ENCODE measurements around the gene MYO3B. TPM values are rescaled to one million over a fixed set of nuclear protein-coding genes. Genes with fewer than 3 reads are reported as not detected.

MYO3B gene
- total and polyA plus RNA-seq, 8 donors = 1.3 to 4.1 (median 2.6) TPM; not detected in 1

DNA sequence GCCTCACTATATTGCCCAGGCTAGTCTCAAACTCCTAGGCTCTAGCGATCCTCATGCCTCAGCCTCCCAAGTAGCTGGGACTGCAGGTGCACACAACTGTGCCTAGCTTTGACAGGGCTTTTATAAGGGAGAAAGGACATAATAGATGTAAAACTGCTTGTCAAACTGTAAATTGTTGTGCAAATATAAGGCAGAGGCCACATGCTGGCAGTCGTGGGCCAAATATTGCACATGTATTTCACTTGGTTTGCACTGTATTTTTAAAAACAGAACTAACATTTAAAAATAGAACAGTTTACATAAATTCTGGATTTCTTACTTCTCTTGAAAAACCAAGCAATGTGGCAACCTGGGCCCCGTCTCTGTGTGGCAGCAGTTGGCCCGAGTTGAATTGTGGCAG lies 31.2 kb upstream of the MYO3B start:
- ATAC-seq (no peak), DNase-seq (no peak)
- Histone ChIP-seq H3K36me3 (no peaks in the 10 kb centered on the region), H3K9me3 (no peaks in the 10 kb centered on the region), H3K4me1 (no peaks in the 10 kb centered on the region), H3K4me3 (no peak overlapping the region), H3K27me3 (no peaks in the 10 kb centered on the region), H3K27ac (no peak overlapping the region)
- TF ChIP-seq, protein P1, sequence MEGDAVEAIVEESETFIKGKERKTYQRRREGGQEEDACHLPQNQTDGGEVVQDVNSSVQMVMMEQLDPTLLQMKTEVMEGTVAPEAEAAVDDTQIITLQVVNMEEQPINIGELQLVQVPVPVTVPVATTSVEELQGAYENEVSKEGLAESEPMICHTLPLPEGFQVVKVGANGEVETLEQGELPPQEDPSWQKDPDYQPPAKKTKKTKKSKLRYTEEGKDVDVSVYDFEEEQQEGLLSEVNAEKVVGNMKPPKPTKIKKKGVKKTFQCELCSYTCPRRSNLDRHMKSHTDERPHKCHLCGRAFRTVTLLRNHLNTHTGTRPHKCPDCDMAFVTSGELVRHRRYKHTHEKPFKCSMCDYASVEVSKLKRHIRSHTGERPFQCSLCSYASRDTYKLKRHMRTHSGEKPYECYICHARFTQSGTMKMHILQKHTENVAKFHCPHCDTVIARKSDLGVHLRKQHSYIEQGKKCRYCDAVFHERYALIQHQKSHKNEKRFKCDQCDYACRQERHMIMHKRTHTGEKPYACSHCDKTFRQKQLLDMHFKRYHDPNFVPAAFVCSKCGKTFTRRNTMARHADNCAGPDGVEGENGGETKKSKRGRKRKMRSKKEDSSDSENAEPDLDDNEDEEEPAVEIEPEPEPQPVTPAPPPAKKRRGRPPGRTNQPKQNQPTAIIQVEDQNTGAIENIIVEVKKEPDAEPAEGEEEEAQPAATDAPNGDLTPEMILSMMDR (IDR thresholded peaks at IDR 0.05) = no peak
- intact Hi-C loops (cut with DNase I) = no loop called here

DNA sequence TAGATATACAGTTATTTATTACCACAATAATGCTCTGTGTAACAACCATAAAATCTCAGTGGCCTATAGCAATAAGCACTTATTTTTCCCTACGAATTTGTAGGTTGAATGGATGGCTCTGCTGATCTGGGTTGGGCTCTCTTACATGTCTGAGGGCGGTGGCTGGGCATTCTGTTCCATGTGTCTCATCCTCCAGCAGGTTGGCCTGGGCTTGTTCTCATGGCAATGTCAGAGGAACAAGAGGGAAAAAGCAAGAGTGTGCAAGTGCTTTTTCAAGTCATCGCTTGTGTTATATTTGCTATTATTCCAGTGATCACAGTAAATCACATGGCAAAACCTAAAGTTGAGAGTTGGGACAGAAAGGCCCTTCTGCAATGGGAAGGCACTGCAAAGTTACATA lies 30.4 kb upstream of the MYO3B start:
- intact Hi-C loops (cut with DNase I) = no loop called here
- Histone ChIP-seq H3K9me3 (no peaks in the 10 kb centered on the region), H3K4me3 (no peak overlapping the region), H3K27me3 (no peaks in the 10 kb centered on the region), H3K27ac (no peak overlapping the region), H3K36me3 (no peaks in the 10 kb centered on the region), H3K4me1 (no peaks in the 10 kb centered on the region)
- DNase-seq = no peak
- TF ChIP-seq, protein P1 (IDR thresholded peaks at IDR 0.05) = no peak
- no peak for ATAC-seq

DNA sequence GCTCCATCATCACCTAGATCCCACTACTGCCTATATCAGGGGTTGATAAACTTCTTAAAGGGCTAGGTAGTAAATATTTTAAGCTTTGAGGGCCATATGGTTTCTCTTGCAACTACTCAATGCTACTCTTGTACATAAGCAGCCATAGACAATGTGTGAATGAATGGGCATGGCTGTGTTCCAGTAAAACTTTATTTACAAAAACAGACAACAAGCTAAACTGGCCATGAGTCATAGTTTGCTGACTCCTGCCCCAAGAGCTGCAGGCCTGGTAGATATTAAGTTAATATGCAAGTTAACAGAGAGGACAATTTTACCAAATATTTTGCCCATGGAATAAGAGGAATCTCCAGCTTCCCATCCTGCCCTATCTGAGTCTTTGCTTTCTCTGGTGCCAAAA lies 29.8 kb upstream of the MYO3B start:
- intact Hi-C loops (cut with DNase I) = no loop called here
- H3K4me1 ChIP-seq = no peaks in the 10 kb centered on the region
- TF ChIP-seq, protein P1 (IDR thresholded peaks at IDR 0.05) = no peak
- H3K27me3 ChIP-seq = no peaks in the 10 kb centered on the region
- H3K4me3 ChIP-seq = no peak overlapping the region
- ATAC-seq (no peak), DNase-seq (no peak)
- H3K27ac ChIP-seq = no peak overlapping the region
- no peaks in the 10 kb centered on the region for H3K36me3 ChIP-seq
- H3K9me3 ChIP-seq = no peaks in the 10 kb centered on the region

DNA sequence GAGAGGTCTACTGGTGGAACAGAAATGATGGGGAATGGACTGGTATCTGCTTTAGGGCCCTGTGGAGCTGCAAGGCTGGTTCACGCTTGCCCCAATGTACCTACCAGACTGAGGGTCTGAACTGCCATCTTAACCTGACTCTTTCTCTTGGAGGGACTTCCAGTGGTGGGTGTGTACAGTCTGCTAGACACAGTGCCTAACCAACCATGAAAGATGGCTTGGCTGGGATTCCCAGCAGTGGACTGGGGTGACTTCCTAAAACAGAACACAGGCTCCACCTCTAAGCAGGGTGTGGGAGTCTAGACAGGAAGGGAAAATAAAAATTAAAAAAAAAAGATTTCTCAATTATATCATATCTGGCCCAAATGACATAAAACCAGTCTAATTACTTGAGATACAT lies 25.5 kb upstream of the MYO3B start:
- ATAC-seq = no peak
- intact Hi-C loops (cut with DNase I) = no loop called here
- H3K9me3 ChIP-seq = no peaks in the 10 kb centered on the region
- no peak for DNase-seq
- H3K27me3 ChIP-seq = no peaks in the 10 kb centered on the region
- peaks cover 0 to 5% of the 10 kb centered on the region in 2 donors for H3K4me1 ChIP-seq
- no peaks in the 10 kb centered on the region for H3K36me3 ChIP-seq
- H3K27ac ChIP-seq = no peak overlapping the region
- H3K4me3 ChIP-seq = no peak overlapping the region
- TF ChIP-seq, protein P1 (IDR thresholded peaks at IDR 0.05) = no peak

DNA sequence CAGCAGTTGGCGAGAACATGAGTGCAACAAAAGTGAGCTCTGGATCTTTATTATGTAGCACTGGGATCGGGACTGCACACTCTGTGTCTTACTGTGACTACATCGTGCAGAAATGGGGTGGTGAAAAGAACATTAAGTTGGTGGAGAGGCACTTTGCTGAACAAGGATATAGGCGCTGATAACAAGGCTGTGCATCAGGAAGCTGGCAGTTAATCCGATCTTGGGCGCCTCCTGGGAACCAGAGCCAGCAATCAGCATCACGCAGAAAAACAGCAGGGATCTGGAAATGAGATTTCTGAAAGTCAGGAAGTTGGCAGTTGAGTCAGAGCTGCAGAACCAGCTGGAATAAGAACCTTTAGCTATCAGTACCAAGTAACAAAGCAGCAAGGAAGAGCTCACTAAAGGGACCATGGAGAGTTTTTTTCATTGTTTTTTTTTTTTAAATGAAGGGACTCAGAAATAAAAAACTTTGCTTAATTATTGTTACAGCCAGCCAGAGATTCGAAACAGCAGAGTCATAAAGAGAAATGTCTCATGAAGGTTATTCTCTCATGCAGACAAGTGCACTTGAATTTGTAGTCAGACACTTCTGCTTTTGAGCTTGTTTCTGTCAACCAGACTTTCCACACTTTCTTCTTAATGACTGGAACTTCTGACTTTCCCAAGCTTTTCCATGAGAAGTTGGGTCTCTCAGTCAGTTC lies 22.8 kb upstream of the MYO3B start:
- ATAC-seq (peak; percentile 58), DNase-seq (no peak)
- intact Hi-C loops (cut with DNase I) = no loop called here
- H3K27me3 ChIP-seq = no peaks in the 10 kb centered on the region
- no peak overlapping the region for H3K4me3 ChIP-seq
- no peaks in the 10 kb centered on the region for H3K9me3 ChIP-seq
- TF ChIP-seq, protein P1 (IDR thresholded peaks at IDR 0.05) = no peak
- peaks cover 0 to 5% of the 10 kb centered on the region in 2 donors for H3K4me1 ChIP-seq
- no peak overlapping the region for H3K27ac ChIP-seq
- no peaks in the 10 kb centered on the region for H3K36me3 ChIP-seq

All from left lung (tissue), 10 donors.